HCT116 (cell line): ENCODE results near the gene C9orf85. TPM values are rescaled to one million over a fixed set of nuclear protein-coding genes. Genes with fewer than 3 reads are reported as not detected.

ENCODE experiments used
- ATAC-seq: fragments of 200-7000 bp; cut with Tn5 transposase; 2 replicates; pipeline ENCODE4 v1.9.1; 2020; ENCODE audit warnings: mild to moderate bottlenecking, moderate library complexity
- BruUV-seq: library from RNA; stranded (reverse); fragments of 400-500 nt; replicated peaks from 2 replicates; lab custom pipeline; 2021; lab: Mats Ljungman, UMichigan
- CTCF ChIA-PET: fragments of 300-600 bp; sonication (Branson Sonifier 250); formaldehyde crosslinking; loops from one replicate; lab custom pipeline; 2021; ENCODE audit warnings: antibody characterized with exemption; lab: Charles Lee
- POLR2A ChIA-PET: fragments of 300-600, 350-600 bp; sonication (Branson Sonifier 250); formaldehyde crosslinking; loops from one replicate; lab custom pipeline; 2021; ENCODE audit warnings: antibody characterized with exemption; lab: Charles Lee
- RAD21 ChIA-PET, 2 experiments: fragments of 300-600 bp; sonication (Branson Sonifier 250); formaldehyde crosslinking; loops; one replicate each; lab custom pipeline; 2023; ENCODE audit warnings: low total read pairs in 2 of 2; ENCODE audit not compliant: uncharacterized antibody in 2 of 2, unreplicated experiment in 2 of 2, low non-redundant PET in 1 of 2; lab: Charles Lee
- DNase-seq: peaks from one replicate; pipeline ENCODE4 v3.0.0-alpha.2; 2010; ENCODE audit warnings: low read depth, low spot score
- H2AFZ ChIP-seq: fragments of 200-600 bp; shearing (Covaris generic), sonication (generic); 2 replicates; pipeline ENCODE4 v1.6.1; 2017; ENCODE audit warnings: low read depth, mixed run types, mixed read lengths, antibody characterized with exemption, low read length; ENCODE audit not compliant: poor library complexity, severe bottlenecking
- H3K27ac ChIP-seq: 2 replicates; pipeline ENCODE4 v1.5.1; 2012; ENCODE audit warnings: low read depth, low read length
- H3K27me3 ChIP-seq: fragments of 200-600 bp; sonication (generic); 2 replicates; pipeline ENCODE4 v1.6.1; 2016; ENCODE audit warnings: mixed run types, low read length, mixed read lengths; ENCODE audit not compliant: insufficient read depth
- H3K36me3 ChIP-seq, 2 experiments: fragments of 200-500 bp in 1 of 2; fragments of 200-600 bp in 1 of 2; sonication (Bioruptor generic) in 1 of 2; sonication (generic) in 1 of 2; 2 replicates each; pipeline versions ENCODE4 v1.5.1 to v1.6.1; 2014 to 2016; ENCODE audit warnings: low read length in 2 of 2, inconsistent platforms in 1 of 2, mixed read lengths in 1 of 2, mixed run types in 1 of 2; ENCODE audit not compliant: insufficient read depth in 2 of 2, control insufficient read depth in 1 of 2
- H3K4me1 ChIP-seq, 2 experiments: fragments of 200-600 bp in 1 of 2; sonication (generic) in 1 of 2; 2 replicates each; pipeline versions ENCODE4 v1.5.1 to v1.6.1; 2012 to 2017; ENCODE audit warnings: low read length in 2 of 2, inconsistent platforms in 1 of 2, mild to moderate bottlenecking in 1 of 2, mixed read lengths in 1 of 2, mixed run types in 1 of 2, moderate library complexity in 1 of 2; ENCODE audit not compliant: insufficient read depth in 2 of 2, control insufficient read depth in 1 of 2
- H3K4me2 ChIP-seq: fragments of 200-600 bp; sonication (generic); 2 replicates; pipeline ENCODE4 v1.6.1; 2017; ENCODE audit warnings: mixed run types, low read length, mixed read lengths
- H3K4me3 ChIP-seq, 2 experiments: fragments of 200-600 bp in 1 of 2; sonication (generic) in 1 of 2; replicated peaks in 1 of 2; 2 replicates each; pipeline ENCODE4 v1.5.1; 2011 to 2016; ENCODE audit warnings: low read length in 2 of 2, control low read depth in 1 of 2, low read depth in 1 of 2, mild to moderate bottlenecking in 1 of 2, mixed read lengths in 1 of 2, mixed run types in 1 of 2
- H3K79me2 ChIP-seq: fragments of 200-600 bp; sonication (generic); 2 replicates; pipeline ENCODE4 v1.6.1; 2017; ENCODE audit warnings: mild to moderate bottlenecking, mixed run types, low read length, moderate library complexity, mixed read lengths; ENCODE audit not compliant: insufficient read depth
- H3K9ac ChIP-seq: fragments of 200-600 bp; sonication (generic); 2 replicates; pipeline ENCODE4 v1.6.1; 2016; ENCODE audit warnings: low read length, mixed read lengths
- H3K9me2 ChIP-seq: fragments of 200-600 bp; sonication (generic), shearing (Covaris generic); 2 replicates; pipeline ENCODE4 v1.6.1; 2017; ENCODE audit warnings: mixed run types, mild to moderate bottlenecking, moderate library complexity; ENCODE audit not compliant: insufficient read depth
- H3K9me3 ChIP-seq, 2 experiments: fragments of 200-500 bp in 1 of 2; fragments of 200-600 bp in 1 of 2; sonication (Bioruptor generic) in 1 of 2; sonication (generic) in 1 of 2; 2 replicates each; pipeline ENCODE4 v1.6.1; 2014 to 2017; ENCODE audit warnings: low read length in 2 of 2, mixed read lengths in 2 of 2, inconsistent platforms in 1 of 2, low read depth in 1 of 2, mild to moderate bottlenecking in 1 of 2, mixed run types in 1 of 2, moderate library complexity in 1 of 2; ENCODE audit not compliant: control insufficient read depth in 1 of 2, insufficient read depth in 1 of 2
- H4K20me1 ChIP-seq: fragments of 200-600 bp; sonication (generic), shearing (Covaris generic); 2 replicates; pipeline ENCODE4 v1.6.1; 2017; ENCODE audit warnings: mixed run types, mild to moderate bottlenecking, moderate library complexity; ENCODE audit not compliant: insufficient read depth
- CEBPB ChIP-seq: IDR thresholded peaks from 2 replicates; pipeline ENCODE4 v1.6.1; 2012; ENCODE audit warnings: low read depth
- EGR1 ChIP-seq: IDR thresholded peaks from 2 replicates; pipeline ENCODE4 v1.6.1; 2012; ENCODE audit warnings: low read depth
- ELF1 ChIP-seq: IDR thresholded peaks from 2 replicates; pipeline ENCODE4 v1.6.1; 2012; ENCODE audit warnings: low read depth, borderline replicate concordance
- EZH2 ChIP-seq: fragments of 200-600 bp; sonication (generic); IDR thresholded peaks from 2 replicates; pipeline ENCODE4 v1.6.1; 2017; ENCODE audit warnings: antibody characterized with exemption, mixed run types
- JUND ChIP-seq: IDR thresholded peaks from 2 replicates; pipeline ENCODE4 v1.6.1; 2012
- MAX ChIP-seq: IDR thresholded peaks from 2 replicates; pipeline ENCODE4 v1.6.1; 2012
- POLR2AphosphoS5 ChIP-seq: IDR thresholded peaks from 2 replicates; pipeline ENCODE4 v1.6.1; 2011; ENCODE audit warnings: mild to moderate bottlenecking, low read depth, low read length, moderate library complexity
- REST ChIP-seq: IDR thresholded peaks from 2 replicates; pipeline ENCODE4 v1.6.1; 2012; ENCODE audit warnings: low read depth
- SP1 ChIP-seq: IDR thresholded peaks from 2 replicates; pipeline ENCODE4 v1.6.1; 2012; ENCODE audit warnings: low read depth
- TCF7L2 ChIP-seq: IDR thresholded peaks from 2 replicates; pipeline ENCODE4 v1.7.0; 2011; ENCODE audit warnings: borderline replicate concordance, inconsistent platforms; ENCODE audit not compliant: insufficient read depth, insufficient read length; ENCODE audit errors: extremely low read depth
- ZBTB33 ChIP-seq: IDR thresholded peaks from 2 replicates; pipeline ENCODE4 v1.6.1; 2011; ENCODE audit warnings: mild to moderate bottlenecking, low read length, moderate library complexity; ENCODE audit not compliant: insufficient replicate concordance; ENCODE audit errors: extremely low read depth
- ZFX ChIP-seq: fragments of 450-650 bp; IDR thresholded peaks from 2 replicates; pipeline ENCODE4 v1.6.1; 2017
- intact Hi-C: fragments of 100-400 bp; cut with micrococcal nuclease; formaldehyde crosslinking; loops from 2 replicates; pipeline ENCODE4 v1.10.0; 2022
- total RNA-seq: library from RNA; stranded (reverse); gene quantifications from one replicate; pipeline ENCODE4 v1.2.1, GENCODE V29; 2021; ENCODE audit not compliant: unreplicated experiment
- TF ChIP-seq, protein P1 (sequence below): IDR thresholded peaks from 2 replicates; pipeline ENCODE4 v1.6.1; 2012

Gene C9orf85
- total RNA-seq, 1 experiment from 2014 or later, result 12.4 TPM

- intact Hi-C loops, result no loop called here
- Histone ChIP-seq H3K27ac (no peak overlapping the region), H4K20me1 (peaks cover 12% of the 10 kb centered on the region; the same call in 1 of the 2 replicates), H3K9me3 (no peaks in the 10 kb centered on the region), H3K4me3 (no peak overlapping the region), H3K4me2 (no peak overlapping the region), H3K4me1 (peaks cover 1 to 2% of the 10 kb centered on the region in 2 experiments), H2AFZ (no peak overlapping the region), H3K36me3 (no peaks in the 10 kb centered on the region), H3K79me2 (peaks cover 97% of the 10 kb centered on the region), H3K9me2 (no peaks in the 10 kb centered on the region), H3K9ac (no peak overlapping the region), H3K27me3 (no peaks in the 10 kb centered on the region)
- no TSS peak for BruUV-seq
- no peak for DNase-seq
- TF ChIP-seq ZFX (no peak), EZH2 (no peak), POLR2AphosphoS5 (no peak), SP1 (no peak), JUND (no peak), CEBPB (no peak), REST (no peak), ZBTB33 (no peak), ELF1 (no peak), MAX (no peak), EGR1 (no peak), TCF7L2 (no peak)
- TF ChIP-seq, protein P1, sequence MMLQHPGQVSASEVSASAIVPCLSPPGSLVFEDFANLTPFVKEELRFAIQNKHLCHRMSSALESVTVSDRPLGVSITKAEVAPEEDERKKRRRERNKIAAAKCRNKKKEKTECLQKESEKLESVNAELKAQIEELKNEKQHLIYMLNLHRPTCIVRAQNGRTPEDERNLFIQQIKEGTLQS, result no peak
- POLR2A ChIA-PET, result interaction anchor here (0.6 kb wide), 1 partner anchor 12 kb away, joined by 3 read pairs; no protein-coding TSS in a partner anchor
- CTCF ChIA-PET, result no interaction called here
- no peak for ATAC-seq
- RAD21 ChIA-PET, result no interaction called here
These were observed 7.4 kb upstream of the C9orf85 start for GRCh38 chr9:71904076-71904475.
